ENCODE results near the gene MAN1C1.

DNA sequence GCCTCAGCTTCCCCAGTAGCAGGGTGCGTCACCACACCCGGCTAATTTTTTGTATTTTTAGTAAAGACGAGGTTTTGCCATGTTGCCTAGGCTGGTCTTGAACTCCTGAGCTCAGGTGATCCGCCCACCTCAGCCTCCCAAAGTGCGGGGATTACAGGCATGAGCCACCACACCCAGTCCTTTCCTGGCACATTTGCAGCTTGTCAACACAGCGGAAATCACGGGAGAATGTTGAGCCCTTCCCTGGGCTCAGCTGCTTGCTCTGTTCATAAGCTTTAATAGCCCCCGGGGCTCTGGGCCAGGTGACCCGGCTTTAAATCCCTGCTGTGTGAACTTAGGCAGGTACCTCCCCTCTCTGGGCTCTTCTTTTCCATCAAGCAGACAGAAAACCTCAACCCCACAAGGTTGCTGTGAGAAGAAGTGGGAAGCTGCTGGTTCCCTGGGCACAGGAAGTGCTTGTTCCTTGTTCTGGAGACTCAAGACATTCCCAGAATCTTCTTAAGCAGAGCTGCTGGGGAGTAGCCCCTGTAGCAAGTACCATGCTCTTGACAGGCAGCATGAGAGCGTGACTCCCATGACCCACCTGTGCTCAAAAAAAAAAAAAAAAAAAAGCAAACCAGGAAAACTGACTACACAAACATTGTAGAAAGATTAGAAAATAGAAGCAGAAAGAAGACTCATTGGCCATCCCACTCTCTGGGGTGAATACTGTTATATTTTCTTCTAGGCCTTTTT lies 168.9 kb downstream of the MAN1C1 start:
- TF ChIP-seq, protein P1, sequence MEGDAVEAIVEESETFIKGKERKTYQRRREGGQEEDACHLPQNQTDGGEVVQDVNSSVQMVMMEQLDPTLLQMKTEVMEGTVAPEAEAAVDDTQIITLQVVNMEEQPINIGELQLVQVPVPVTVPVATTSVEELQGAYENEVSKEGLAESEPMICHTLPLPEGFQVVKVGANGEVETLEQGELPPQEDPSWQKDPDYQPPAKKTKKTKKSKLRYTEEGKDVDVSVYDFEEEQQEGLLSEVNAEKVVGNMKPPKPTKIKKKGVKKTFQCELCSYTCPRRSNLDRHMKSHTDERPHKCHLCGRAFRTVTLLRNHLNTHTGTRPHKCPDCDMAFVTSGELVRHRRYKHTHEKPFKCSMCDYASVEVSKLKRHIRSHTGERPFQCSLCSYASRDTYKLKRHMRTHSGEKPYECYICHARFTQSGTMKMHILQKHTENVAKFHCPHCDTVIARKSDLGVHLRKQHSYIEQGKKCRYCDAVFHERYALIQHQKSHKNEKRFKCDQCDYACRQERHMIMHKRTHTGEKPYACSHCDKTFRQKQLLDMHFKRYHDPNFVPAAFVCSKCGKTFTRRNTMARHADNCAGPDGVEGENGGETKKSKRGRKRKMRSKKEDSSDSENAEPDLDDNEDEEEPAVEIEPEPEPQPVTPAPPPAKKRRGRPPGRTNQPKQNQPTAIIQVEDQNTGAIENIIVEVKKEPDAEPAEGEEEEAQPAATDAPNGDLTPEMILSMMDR (IDR thresholded peaks at IDR 0.05), result no peak
- TF ChIP-seq POLR2A (IDR thresholded peaks at IDR 0.05) (no peak), POLR2AphosphoS5 (IDR thresholded peaks at IDR 0.05) (no peak), EP300 (IDR thresholded peaks at IDR 0.05) (no peak)
